ENCODE data around the gene ALDH1B1. TPM values are rescaled to one million over a fixed set of nuclear protein-coding genes. Genes with fewer than 3 reads are reported as not detected.

Gene ALDH1B1
- polyA plus RNA-seq, 1 experiment: 47.0 TPM

DNA sequence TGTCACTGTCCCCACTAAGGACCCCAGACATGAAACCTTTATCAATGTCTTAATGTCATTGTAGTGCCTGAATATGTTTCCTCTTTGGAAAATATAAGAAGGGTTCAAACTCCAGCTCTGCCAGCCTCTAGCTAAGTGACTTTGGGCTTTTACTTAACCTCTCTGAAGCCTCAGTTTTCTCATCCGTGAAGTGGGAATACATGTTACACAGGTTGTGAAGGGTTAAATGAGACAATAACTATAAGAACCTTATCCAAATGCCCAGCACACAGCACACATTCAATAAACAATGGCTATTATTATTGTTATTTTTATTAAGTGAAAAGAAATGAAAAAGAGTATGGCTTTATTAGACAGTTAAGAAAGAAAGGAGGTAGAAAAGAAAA, 47.4 kb downstream of the ALDH1B1 start:
- ChIA-PET CTCF (no interaction called here), POLR2A (no interaction called here)
- Histone ChIP-seq H3K27ac (ENCODE audit: low read depth, low read length) (no peak overlapping the region), H3K9me3 (ENCODE audit: control insufficient read depth, insufficient read depth, low read length) (no peaks in the 10 kb centered on the region), H3K27me3 (ENCODE audit: control insufficient read depth, insufficient read depth, low read length) (peaks cover 9% of the 10 kb centered on the region), H3K4me3 (ENCODE audit: low read depth, low read length) (no peak overlapping the region)
- no peak for DNase-seq (ENCODE audit: low read depth, low spot score)
- TF ChIP-seq, protein P1, sequence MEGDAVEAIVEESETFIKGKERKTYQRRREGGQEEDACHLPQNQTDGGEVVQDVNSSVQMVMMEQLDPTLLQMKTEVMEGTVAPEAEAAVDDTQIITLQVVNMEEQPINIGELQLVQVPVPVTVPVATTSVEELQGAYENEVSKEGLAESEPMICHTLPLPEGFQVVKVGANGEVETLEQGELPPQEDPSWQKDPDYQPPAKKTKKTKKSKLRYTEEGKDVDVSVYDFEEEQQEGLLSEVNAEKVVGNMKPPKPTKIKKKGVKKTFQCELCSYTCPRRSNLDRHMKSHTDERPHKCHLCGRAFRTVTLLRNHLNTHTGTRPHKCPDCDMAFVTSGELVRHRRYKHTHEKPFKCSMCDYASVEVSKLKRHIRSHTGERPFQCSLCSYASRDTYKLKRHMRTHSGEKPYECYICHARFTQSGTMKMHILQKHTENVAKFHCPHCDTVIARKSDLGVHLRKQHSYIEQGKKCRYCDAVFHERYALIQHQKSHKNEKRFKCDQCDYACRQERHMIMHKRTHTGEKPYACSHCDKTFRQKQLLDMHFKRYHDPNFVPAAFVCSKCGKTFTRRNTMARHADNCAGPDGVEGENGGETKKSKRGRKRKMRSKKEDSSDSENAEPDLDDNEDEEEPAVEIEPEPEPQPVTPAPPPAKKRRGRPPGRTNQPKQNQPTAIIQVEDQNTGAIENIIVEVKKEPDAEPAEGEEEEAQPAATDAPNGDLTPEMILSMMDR (IDR thresholded peaks at IDR 0.05; ENCODE audit: low read depth, low read length): no peak

DNA sequence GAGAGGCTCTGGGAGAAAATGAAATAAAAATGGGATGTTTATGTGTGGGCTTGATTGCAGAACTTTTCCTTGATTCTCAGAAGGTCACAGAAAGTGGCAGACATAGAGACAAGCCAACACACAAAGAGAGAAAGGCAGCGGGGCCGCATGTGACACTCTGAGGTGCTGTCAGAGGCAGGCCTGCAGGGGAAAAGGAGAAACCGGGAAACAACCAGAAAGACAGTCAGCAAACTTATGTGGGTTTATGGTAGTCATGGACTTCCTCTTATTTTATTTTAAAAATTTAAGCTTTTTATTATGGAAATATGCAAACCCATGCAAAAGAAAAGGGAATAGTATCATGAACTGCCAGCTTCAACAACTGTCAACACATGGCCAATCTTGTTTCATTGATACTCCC, 48.0 kb downstream of the ALDH1B1 start:
- TF ChIP-seq, protein P1 (IDR thresholded peaks at IDR 0.05; ENCODE audit: low read depth, low read length): no peak
- Histone ChIP-seq H3K27me3 (ENCODE audit: control insufficient read depth, insufficient read depth, low read length) (peaks cover 9% of the 10 kb centered on the region), H3K9me3 (ENCODE audit: control insufficient read depth, insufficient read depth, low read length) (no peaks in the 10 kb centered on the region), H3K4me3 (ENCODE audit: low read depth, low read length) (no peak overlapping the region), H3K27ac (ENCODE audit: low read depth, low read length) (no peak overlapping the region)
- ChIA-PET POLR2A (no interaction called here), CTCF (interaction anchor here (1.2 kb wide), 1 partner anchor 41 kb away, joined by 3 read pairs; no protein-coding TSS in a partner anchor)
- no peak for DNase-seq (ENCODE audit: low read depth, low spot score)

DNA sequence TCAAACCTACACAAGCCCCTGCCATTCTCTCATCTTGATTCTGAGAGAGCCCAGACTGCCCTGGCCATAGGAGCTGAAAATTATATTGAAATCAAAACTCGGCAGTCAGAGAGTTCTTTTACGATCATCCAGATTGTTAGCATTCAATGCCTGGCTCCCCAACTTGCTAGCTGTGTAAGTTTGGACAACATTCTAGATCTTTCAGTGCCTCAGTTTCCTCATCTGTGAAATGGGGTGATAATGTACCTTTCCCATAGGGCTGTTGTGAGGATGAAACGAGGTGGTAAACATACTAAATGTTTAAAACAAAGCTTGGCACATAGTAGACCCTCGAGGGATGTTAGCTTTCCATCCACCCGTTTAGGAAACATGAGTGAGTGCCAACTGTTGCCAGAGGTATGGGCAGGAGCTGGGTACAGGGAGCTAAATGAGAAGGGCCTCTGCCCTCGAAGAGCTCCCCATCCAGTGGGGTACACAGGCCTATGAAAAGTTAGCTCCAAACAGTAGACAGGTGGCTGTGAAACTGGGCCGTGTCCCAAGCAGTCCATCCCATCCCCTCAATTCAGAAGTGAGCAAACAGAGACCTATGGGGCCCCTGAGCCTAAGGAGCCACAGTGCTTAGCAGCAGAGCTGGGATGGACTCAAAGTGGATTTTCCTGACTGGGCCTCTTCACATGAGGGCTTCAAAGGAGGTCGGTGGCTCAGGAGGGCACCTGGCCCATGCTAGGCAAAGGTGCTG, 49.0 kb downstream of the ALDH1B1 start:
- CTCF ChIA-PET: interaction anchor here (0.6 to 2.3 kb wide), 3 partner anchors 9 to 227 kb away, joined by 3 to 6 read pairs (median 3); no protein-coding TSS in a partner anchor
- H3K27me3 ChIP-seq (ENCODE audit: control insufficient read depth, insufficient read depth, low read length): peaks cover 9% of the 10 kb centered on the region
- no peak overlapping the region for H3K4me3 ChIP-seq (ENCODE audit: low read depth, low read length)
- no peak for DNase-seq (ENCODE audit: low read depth, low spot score)
- POLR2A ChIA-PET: no interaction called here
- no peaks in the 10 kb centered on the region for H3K9me3 ChIP-seq (ENCODE audit: control insufficient read depth, insufficient read depth, low read length)
- TF ChIP-seq, protein P1 (IDR thresholded peaks at IDR 0.05; ENCODE audit: low read depth, low read length): no peak
- H3K27ac ChIP-seq (ENCODE audit: low read depth, low read length): no peak overlapping the region

DNA sequence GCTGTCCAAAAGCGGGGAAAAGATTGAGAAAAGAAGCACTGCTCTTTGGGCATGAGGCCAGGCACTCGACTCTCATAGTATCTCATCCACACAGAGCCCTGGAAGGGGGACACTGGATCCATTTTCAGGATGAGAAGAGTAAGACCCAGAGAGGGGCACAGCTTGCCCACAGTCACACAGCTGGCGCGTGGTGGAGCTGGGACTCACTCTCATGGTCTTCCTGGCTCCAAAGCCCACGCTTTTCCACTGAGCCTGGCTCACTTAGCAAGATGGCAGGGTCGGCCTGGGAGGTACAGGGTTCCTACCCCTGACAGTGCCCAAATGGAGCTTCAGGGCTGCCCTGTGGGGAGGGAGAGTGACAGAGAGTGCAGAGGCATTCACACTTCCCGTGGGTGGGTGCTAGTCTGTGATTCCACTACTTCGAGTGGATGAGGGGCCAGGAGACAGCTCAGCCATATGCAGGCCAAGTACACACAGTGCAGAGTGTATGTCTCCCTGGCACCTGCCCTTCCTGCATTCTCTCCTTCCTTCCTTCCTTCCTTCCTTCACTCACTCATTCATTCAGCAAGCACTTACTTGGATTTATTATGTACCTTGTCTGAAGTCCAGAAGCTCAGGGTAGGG, 50.1 kb downstream of the ALDH1B1 start:
- TF ChIP-seq, protein P1 (IDR thresholded peaks at IDR 0.05; ENCODE audit: low read depth, low read length): no peak
- ChIA-PET POLR2A (no interaction called here), CTCF (interaction anchor here (2.3 kb wide), 1 partner anchor 10 kb away, joined by 6 read pairs; no protein-coding TSS in a partner anchor)
- Histone ChIP-seq H3K4me3 (ENCODE audit: low read depth, low read length) (no peak overlapping the region), H3K27ac (ENCODE audit: low read depth, low read length) (no peak overlapping the region), H3K27me3 (ENCODE audit: control insufficient read depth, insufficient read depth, low read length) (peaks cover 9% of the 10 kb centered on the region), H3K9me3 (ENCODE audit: control insufficient read depth, insufficient read depth, low read length) (no peaks in the 10 kb centered on the region)
- no peak for DNase-seq (ENCODE audit: low read depth, low spot score)

DNA sequence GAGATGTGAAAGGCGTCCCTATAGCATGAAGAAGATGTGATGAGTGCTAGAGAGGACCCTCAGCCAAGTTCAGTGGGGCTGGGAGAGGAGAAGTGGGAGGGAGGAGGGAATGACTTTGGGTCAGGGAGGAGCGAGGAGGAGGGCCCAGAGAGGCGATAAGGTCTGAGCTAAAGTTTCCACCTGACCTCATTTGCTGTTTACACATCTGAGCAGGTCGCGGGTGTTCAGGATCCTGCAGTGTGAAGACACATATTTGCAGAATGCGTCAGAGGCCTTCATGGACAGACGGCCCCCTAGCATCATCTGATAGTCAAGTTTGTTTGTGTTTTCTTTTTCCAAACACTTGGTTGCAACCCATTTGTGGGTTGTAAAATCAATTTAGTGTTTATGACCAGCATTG, 50.7 kb downstream of the ALDH1B1 start:
- ChIA-PET POLR2A (no interaction called here), CTCF (interaction anchor here (2.3 kb wide), 1 partner anchor 10 kb away, joined by 6 read pairs; no protein-coding TSS in a partner anchor)
- no peaks in the 10 kb centered on the region for H3K9me3 ChIP-seq (ENCODE audit: control insufficient read depth, insufficient read depth, low read length)
- TF ChIP-seq, protein P1 (IDR thresholded peaks at IDR 0.05; ENCODE audit: low read depth, low read length): no peak
- DNase-seq (ENCODE audit: low read depth, low spot score): no peak
- H3K4me3 ChIP-seq (ENCODE audit: low read depth, low read length): no peak overlapping the region
- H3K27ac ChIP-seq (ENCODE audit: low read depth, low read length): no peak overlapping the region
- H3K27me3 ChIP-seq (ENCODE audit: control insufficient read depth, insufficient read depth, low read length): peaks cover 9% of the 10 kb centered on the region

All from AG04450 (cell line).